A549 (cell line): Measurements from ENCODE around the gene BARX1. TPM values are rescaled to one million over a fixed set of nuclear protein-coding genes. Genes with fewer than 3 reads are reported as not detected.
"Not testable (repeated sequence)": the region's sequence is repeated elsewhere in the genome, so short reads cannot be mapped to it uniquely, and the experiment has no call there.

Experiments used
- ATAC-seq, 2 experiments: fragments of 200-7000 bp in 1 of 2; fragments of >200 bp in 1 of 2; cut with Nextera tagmentation in 1 of 2; cut with Tn5 transposase in 1 of 2; 3 replicates each; pipeline versions ENCODE4 v1.8.0 to v1.9.1; 2018 to 2020; ENCODE audit warnings: mild to moderate bottlenecking in 1 of 2, moderate library complexity in 1 of 2
- CTCF ChIA-PET: fragments of 300-600 bp; sonication (Branson Sonifier 250); formaldehyde crosslinking; extraction: SDS; loops from one replicate; lab custom pipeline; 2021; ENCODE audit warnings: antibody characterized with exemption, inconsistent platforms; lab: Yijun Ruan, JAX
- POLR2A ChIA-PET: fragments of 350-600 bp; formaldehyde crosslinking; extraction: SDS; loops from one replicate; lab custom pipeline; 2021; ENCODE audit warnings: antibody characterized with exemption, inconsistent platforms; lab: Yijun Ruan, JAX
- DNase-seq, 2 experiments: peaks; one replicate each; pipeline versions ENCODE4 v3.0.0 to v3.0.0-alpha.2; 2011 to 2016; ENCODE audit warnings: low read depth in 1 of 2, low spot score in 1 of 2
- FAIRE-seq: peaks from 2 replicates; lab custom pipeline; 2011; peaks lifted over from hg19 to GRCh38; lab: Jason Lieb, UNC
- H3K27ac ChIP-seq, 2 experiments: fragments of >200 bp; sonication (Bioruptor Twin); formaldehyde crosslinking; 3 replicates each; pipeline ENCODE4 v1.5.1; 2016 to 2017
- H3K4me1 ChIP-seq: fragments of >200 bp; sonication (Bioruptor Twin); formaldehyde crosslinking; 3 replicates; pipeline ENCODE4 v1.6.1; 2016
- H3K4me2 ChIP-seq: fragments of >200 bp; sonication (Bioruptor Twin); formaldehyde crosslinking; 3 replicates; pipeline ENCODE4 v1.6.1; 2016
- H3K4me3 ChIP-seq: fragments of >200 bp; sonication (Bioruptor Twin); formaldehyde crosslinking; 3 replicates; pipeline ENCODE4 v1.5.1; 2016
- H3K9me3 ChIP-seq: fragments of >200 bp; sonication (Bioruptor Twin); formaldehyde crosslinking; 3 replicates; pipeline ENCODE4 v1.6.1; 2016
- CHD2 ChIP-seq: fragments of 150-350 bp; IDR thresholded peaks from 2 replicates; pipeline ENCODE4 v1.6.1; 2014; ENCODE audit warnings: low read length; ENCODE audit not compliant: partially characterized antibody
- CHD4 ChIP-seq: fragments of 200-600 bp; sonication (generic); IDR thresholded peaks from 2 replicates; pipeline ENCODE4 v1.6.1; 2016; ENCODE audit warnings: antibody characterized with exemption, mild to moderate bottlenecking, borderline replicate concordance
- E2F6 ChIP-seq: IDR thresholded peaks from 2 replicates; pipeline ENCODE4 v1.6.1; 2012; ENCODE audit warnings: low read depth, borderline replicate concordance
- ELK1 ChIP-seq: fragments of 150-350 bp; IDR thresholded peaks from 2 replicates; pipeline ENCODE4 v1.6.1; 2014; ENCODE audit warnings: low read depth, mild to moderate bottlenecking, low read length
- EP300 ChIP-seq, 2 experiments: fragments of >200 bp; sonication (Bioruptor Twin); formaldehyde crosslinking; IDR thresholded peaks; 2 replicates in 1 of 2; 3 replicates in 1 of 2; pipeline ENCODE4 v1.6.1; 2016 to 2017
- FOSB ChIP-seq: fragments of 250-450 bp; sonication (Bioruptor Pico); IDR thresholded peaks from 2 replicates; pipeline ENCODE4 v1.5.0; 2020; ENCODE audit warnings: mild to moderate bottlenecking, moderate library complexity
- FOSL2 ChIP-seq, 2 experiments: fragments of 450-650 bp in 1 of 2; fragments of >200 bp in 1 of 2; sonication (Bioruptor Twin) in 1 of 2; formaldehyde crosslinking; IDR thresholded peaks; 2 replicates each; pipeline versions ENCODE4 v1.5.0 to v1.6.1; 2016 to 2020; ENCODE audit warnings: mild to moderate bottlenecking in 1 of 2, moderate library complexity in 1 of 2
- FOXS1 ChIP-seq: fragments of 250-450 bp; sonication (Bioruptor Pico); IDR thresholded peaks from 2 replicates; pipeline ENCODE4 v1.5.0; 2020; ENCODE audit warnings: mild to moderate bottlenecking, moderate library complexity
- HDAC2 ChIP-seq: fragments of 200-600 bp; sonication (generic); IDR thresholded peaks from 2 replicates; pipeline ENCODE4 v1.6.1; 2016
- HMGXB4 ChIP-seq: fragments of 250-450 bp; sonication (Bioruptor Pico); IDR thresholded peaks from 2 replicates; pipeline ENCODE4 v1.5.0; 2021; ENCODE audit warnings: mild to moderate bottlenecking, moderate library complexity, borderline replicate concordance
- HOXA7 ChIP-seq: fragments of 250-450 bp; sonication (Bioruptor Pico); IDR thresholded peaks from 2 replicates; pipeline ENCODE4 v1.5.0; 2020; ENCODE audit warnings: mild to moderate bottlenecking, moderate library complexity
- JUNB ChIP-seq: fragments of >200 bp; sonication (Bioruptor Twin); formaldehyde crosslinking; IDR thresholded peaks from 2 replicates; pipeline ENCODE4 v1.6.1; 2016
- KDM5A ChIP-seq: fragments of 200-600 bp; sonication (generic); IDR thresholded peaks from 2 replicates; pipeline ENCODE4 v1.6.1; 2016; ENCODE audit warnings: antibody characterized with exemption, mild to moderate bottlenecking
- NFE2L2 ChIP-seq: fragments of 150-350 bp; conservative IDR thresholded peaks from 2 replicates; pipeline ENCODE4 v1.6.1; 2014; ENCODE audit warnings: low read length
- NR3C1 ChIP-seq: fragments of >200 bp; sonication (Bioruptor Twin); formaldehyde crosslinking; IDR thresholded peaks from 3 replicates; pipeline ENCODE4 v1.6.1; 2017
- PBX3 ChIP-seq: IDR thresholded peaks from 2 replicates; pipeline ENCODE4 v1.6.1; 2012
- PHF8 ChIP-seq: fragments of 200-600 bp; sonication (generic); IDR thresholded peaks from 2 replicates; pipeline ENCODE4 v1.6.1; 2016; ENCODE audit warnings: low read depth, mild to moderate bottlenecking, antibody characterized with exemption, moderate library complexity, borderline replicate concordance
- POLR2A ChIP-seq: IDR thresholded peaks from 2 replicates; pipeline ENCODE4 v1.6.1; 2012; ENCODE audit warnings: mild to moderate bottlenecking, low read length
- POLR2AphosphoS2 ChIP-seq: conservative IDR thresholded peaks from 2 replicates; pipeline ENCODE4 v1.6.1; 2012; ENCODE audit warnings: low read length, improper control_type of control experiment, inconsistent platforms
- RAD21 ChIP-seq, 2 experiments: fragments of >200 bp in 1 of 2; sonication (Bioruptor Twin) in 1 of 2; formaldehyde crosslinking in 1 of 2; IDR thresholded peaks in 1 of 2; conservative IDR thresholded peaks in 1 of 2; 2 replicates in 1 of 2; 3 replicates in 1 of 2; pipeline ENCODE4 v1.6.1; 2012 to 2018; ENCODE audit warnings: inconsistent platforms in 1 of 2
- RARB ChIP-seq: fragments of 250-450 bp; sonication (Bioruptor Pico); IDR thresholded peaks from 2 replicates; pipeline ENCODE4 v1.8.0; 2021; ENCODE audit warnings: mild to moderate bottlenecking, moderate library complexity
- RCOR1 ChIP-seq: fragments of 150-350 bp; IDR thresholded peaks from 2 replicates; pipeline ENCODE4 v1.6.1; 2014; ENCODE audit warnings: antibody characterized with exemption, low read length, low read depth
- REST ChIP-seq: fragments of 200-600 bp; sonication (generic); IDR thresholded peaks from 2 replicates; pipeline ENCODE4 v1.6.1; 2016; ENCODE audit warnings: antibody characterized with exemption, mild to moderate bottlenecking, moderate library complexity
- SMC3 ChIP-seq: fragments of >200 bp; sonication (Bioruptor Twin); formaldehyde crosslinking; IDR thresholded peaks from 3 replicates; pipeline ENCODE4 v1.6.1; 2018; ENCODE audit warnings: inconsistent platforms
- SREBF2 ChIP-seq: fragments of 450-650 bp; IDR thresholded peaks from 2 replicates; pipeline ENCODE4 v1.6.1; 2014; ENCODE audit warnings: mild to moderate bottlenecking, moderate library complexity
- TFCP2L1 ChIP-seq: fragments of 250-450 bp; sonication (Bioruptor Pico); IDR thresholded peaks from 2 replicates; pipeline ENCODE4 v1.5.0; 2021; ENCODE audit warnings: mild to moderate bottlenecking
- TP53 ChIP-seq: fragments of 250-450 bp; sonication (Bioruptor Pico); IDR thresholded peaks from 2 replicates; pipeline ENCODE4 v1.5.0; 2021; ENCODE audit warnings: mild to moderate bottlenecking, moderate library complexity
- ZSCAN20 ChIP-seq: fragments of 250-450 bp; sonication (Bioruptor Pico); IDR thresholded peaks from 2 replicates; pipeline ENCODE4 v1.8.0; 2022; ENCODE audit warnings: mild to moderate bottlenecking, moderate library complexity
- WGBS: methylation state at CpG from one replicate; pipeline ENCODE4 v1.1.6; 2017; ENCODE audit errors: missing lambda C conversion rate; 5-methylcytosine and 5-hydroxymethylcytosine counted together
- polyA plus RNA-seq, 4 experiments: library from polyadenylated mRNA; depleted of rRNA in 3 of 4; stranded (reverse); fragments of >200 nt; fragmentation: RNase III in 1 of 4; extraction: RNeasy Plus Mini Kit Qiagen cat#74134 plus additional on column Dnase treatment in 1 of 4; gene quantifications; 2 replicates in 3 of 4; 3 replicates in 1 of 4; pipeline ENCODE4 v1.2.3, GENCODE V29; 2011 to 2017

Gene BARX1
- polyA plus RNA-seq, 2 of the 4 experiments (the other 2 are of a cell fraction), result 3.5 to 7.3 TPM

- no peak for FAIRE-seq
- no peak for DNase-seq
- WGBS, result 8% methylated on average over 3 of the region's 3 CpGs
- no peak for TF ChIP-seq RAD21 (conservative IDR thresholded peaks at IDR 0.05 in 1 of 2, IDR thresholded peaks at IDR 0.05 in 1 of 2)
- TF ChIP-seq POLR2A, result no peak
- no peak for TF ChIP-seq FOSL2 (IDR thresholded peaks at IDR 0.05)
- no peak for TF ChIP-seq FOSL2 (CRISPR knock-in tag; IDR thresholded peaks at IDR 0.05)
- no peak for TF ChIP-seq RARB (CRISPR knock-in tag)
- TF ChIP-seq E2F6, result no peak
- no peak for TF ChIP-seq EP300 (IDR thresholded peaks at IDR 0.05)
- no peak for TF ChIP-seq ELK1
- TF ChIP-seq JUNB, result no peak
- no peak for TF ChIP-seq PBX3
- TF ChIP-seq FOXS1 (CRISPR knock-in tag), result no peak
- TF ChIP-seq HMGXB4, result no peak
- no peak for TF ChIP-seq RCOR1
- POLR2A ChIA-PET, result no interaction called here
- Histone ChIP-seq H3K4me3 (no peak overlapping the region), H3K4me2 (no peak overlapping the region), H3K4me1 (0 out of 3 replicates have a peak, but pooled peaks cover 5% of the 10 kb centered on the region), H3K9me3 (no peaks in the 10 kb centered on the region; the same call in 1 of the 3 replicates), H3K27ac (no peak overlapping the region)
- no peak for ATAC-seq
- CTCF ChIA-PET, result interaction anchor here (0.7 to 1.6 kb wide), 4 partner anchors 10 to 239 kb away, joined by 3 to 10 read pairs (median 3); no protein-coding TSS in a partner anchor
Measured at GRCh38 chr9:93974151-93974550, 19.0 kb upstream of the BARX1 start.

- FAIRE-seq, H3K9me3 ChIP-seq: not testable (repeated sequence)
Measured at GRCh38 chr9:93972655-93973054, 17.5 kb upstream of the BARX1 start.

DNA sequence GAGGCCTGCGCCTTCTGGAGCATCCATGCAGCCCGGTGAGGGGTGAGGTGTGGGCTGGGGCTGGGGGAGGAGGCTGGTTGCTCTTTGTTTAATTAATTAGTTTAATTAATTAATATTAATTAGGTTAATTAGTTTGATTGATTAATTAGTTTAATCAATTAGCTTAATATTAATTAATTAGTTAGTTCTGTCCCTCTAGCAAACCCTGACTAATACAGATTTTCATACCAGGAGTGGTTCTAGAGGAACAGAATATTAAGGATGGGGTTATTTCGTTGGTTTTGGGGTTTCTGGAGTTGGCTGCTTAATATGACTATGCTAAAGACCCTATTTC lies 14.1 kb upstream of the BARX1 start:
- H3K27ac ChIP-seq, result no peak overlapping the region
- ChIA-PET POLR2A (no interaction called here), CTCF (interaction anchor here (1.0 to 3.4 kb wide), 4 partner anchors 8 to 244 kb away, joined by 3 to 12 read pairs (median 4); no protein-coding TSS in a partner anchor)

More at GRCh38 chr9:93972655-93973054, 17.5 kb upstream of the BARX1 start:
- H3K4me2 ChIP-seq, CTCF ChIA-PET, ATAC-seq, H3K4me3 ChIP-seq, H3K4me1 ChIP-seq, H3K27ac ChIP-seq, DNase-seq, POLR2A ChIA-PET: not testable (repeated sequence)
- WGBS, result 38% methylated on average over 3 of the region's 3 CpGs

More for the DNA sequence above, 14.1 kb upstream of the BARX1 start:
- ATAC-seq (no peak), DNase-seq (no peak), FAIRE-seq (no peak)
- Histone ChIP-seq H3K4me2 (no peak overlapping the region), H3K4me1 (peaks cover 5% of the 10 kb centered on the region; the same call in 1 of the 3 replicates), H3K4me3 (no peak overlapping the region), H3K9me3 (no peaks in the 10 kb centered on the region; the same call in 2 of the 3 replicates)
- no peak for TF ChIP-seq CHD2
- no peak for TF ChIP-seq REST
- no peak for TF ChIP-seq POLR2AphosphoS2
- TF ChIP-seq NR3C1, result no peak
- TF ChIP-seq ZSCAN20 (CRISPR knock-in tag), result no peak
- no peak for TF ChIP-seq TP53 (CRISPR knock-in tag)
- no peak for TF ChIP-seq TFCP2L1 (CRISPR knock-in tag)
- no peak for TF ChIP-seq PHF8
- no peak for TF ChIP-seq SMC3
- TF ChIP-seq HDAC2, result no peak
- no peak for TF ChIP-seq KDM5A
- no peak for TF ChIP-seq HOXA7 (CRISPR knock-in tag)
- no peak for TF ChIP-seq SREBF2
- TF ChIP-seq NFE2L2, result no peak
- no peak for TF ChIP-seq CHD4
- no peak for TF ChIP-seq FOSB
- WGBS, result 68% methylated on average over 3 of the region's 3 CpGs
